SK-N-MC (cell line): Measurements from ENCODE around the gene UGGT2.

ENCODE experiments used
- DNase-seq: peaks from one replicate; pipeline ENCODE4 v3.0.0-alpha.2; 2011; ENCODE audit warnings: low read depth, low spot score
- H3K27ac ChIP-seq: fragments of 200-600 bp; sonication (generic); 2 replicates; pipeline ENCODE4 v1.5.1; 2016; ENCODE audit warnings: mixed run types
- H3K36me3 ChIP-seq: fragments of 200-600 bp; sonication (generic); 2 replicates; pipeline ENCODE4 v1.6.1; 2017; ENCODE audit warnings: antibody characterized with exemption, low read length, mixed read lengths; ENCODE audit not compliant: insufficient read depth
- H3K4me3 ChIP-seq: fragments of 200-600 bp; sonication (generic); 2 replicates; pipeline ENCODE4 v1.5.1; 2016
- H3K9ac ChIP-seq: fragments of 200-600 bp; sonication (generic); 2 replicates; pipeline ENCODE4 v1.8.0; 2017; ENCODE audit warnings: mixed run types, mixed read lengths; ENCODE audit not compliant: insufficient read length
- H3K9me3 ChIP-seq: fragments of 200-600 bp; sonication (generic); 2 replicates; pipeline ENCODE4 v1.6.1; 2017; ENCODE audit warnings: low read depth, mild to moderate bottlenecking, antibody characterized with exemption, low read length, moderate library complexity, mixed read lengths
- EZH2 ChIP-seq: fragments of 200-600 bp; sonication (generic); IDR thresholded peaks from one replicate; pipeline ENCODE4 v1.6.1; 2017; ENCODE audit warnings: antibody characterized with exemption
- FOXP2 ChIP-seq: optimal IDR thresholded peaks from 2 replicates; pipeline ENCODE3; 2011; ENCODE audit warnings: mild to moderate bottlenecking, moderate library complexity; ENCODE audit not compliant: insufficient read depth; ENCODE audit errors: extremely low read length, control extremely low read depth
- POLR2AphosphoS5 ChIP-seq: IDR thresholded peaks from 2 replicates; pipeline ENCODE4 v1.6.1; 2012; ENCODE audit warnings: mild to moderate bottlenecking, low read depth, low read length, borderline replicate concordance

UGGT2 gene

GRCh38 chr13:96086736-96087135, 33.5 kb upstream of the UGGT2 start:
- Histone ChIP-seq H3K4me3 (no peak overlapping the region), H3K36me3 (no peaks in the 10 kb centered on the region), H3K9ac (no peak overlapping the region), H3K9me3 (no peaks in the 10 kb centered on the region), H3K27ac (no peak overlapping the region)
- TF ChIP-seq POLR2AphosphoS5 (no peak), FOXP2 (no peak), EZH2 (no peak)
- no peak for DNase-seq

GRCh38 chr13:96082640-96083039, 29.4 kb upstream of the UGGT2 start:
- H3K9ac ChIP-seq, result no peak overlapping the region
- H3K27ac ChIP-seq, result no peak overlapping the region
- H3K9me3 ChIP-seq, result no peaks in the 10 kb centered on the region
- H3K36me3 ChIP-seq, result no peaks in the 10 kb centered on the region
- H3K4me3 ChIP-seq, result no peak overlapping the region
- TF ChIP-seq EZH2, result no peak
- TF ChIP-seq POLR2AphosphoS5, result no peak
- TF ChIP-seq FOXP2, result no peak
- DNase-seq, result no peak

- Histone ChIP-seq H3K36me3 (no peaks in the 10 kb centered on the region), H3K4me3 (no peak overlapping the region), H3K9me3 (no peaks in the 10 kb centered on the region), H3K27ac (no peak overlapping the region), H3K9ac (no peak overlapping the region)
- no peak for DNase-seq
- TF ChIP-seq EZH2 (no peak), FOXP2 (no peak), POLR2AphosphoS5 (no peak)
Measured at GRCh38 chr13:96081888-96082287, 28.7 kb upstream of the UGGT2 start.

- Histone ChIP-seq H3K9ac (no peak overlapping the region), H3K27ac (no peak overlapping the region), H3K9me3 (no peaks in the 10 kb centered on the region), H3K4me3 (no peak overlapping the region), H3K36me3 (no peaks in the 10 kb centered on the region)
- no peak for DNase-seq
- TF ChIP-seq POLR2AphosphoS5, result no peak
- TF ChIP-seq EZH2, result no peak
- no peak for TF ChIP-seq FOXP2
Measured at GRCh38 chr13:96080676-96081075, 27.5 kb upstream of the UGGT2 start.

GRCh38 chr13:96075953-96076543, 22.8 kb upstream of the UGGT2 start:
- TF ChIP-seq POLR2AphosphoS5 (no peak), EZH2 (no peak), FOXP2 (no peak)
- Histone ChIP-seq H3K4me3 (no peak overlapping the region), H3K9ac (no peak overlapping the region), H3K27ac (no peak overlapping the region), H3K36me3 (no peaks in the 10 kb centered on the region), H3K9me3 (no peaks in the 10 kb centered on the region)
- DNase-seq, result no peak

GRCh38 chr13:96072392-96072791, 19.2 kb upstream of the UGGT2 start:
- Histone ChIP-seq H3K27ac (no peak overlapping the region), H3K4me3 (no peak overlapping the region), H3K36me3 (no peaks in the 10 kb centered on the region), H3K9me3 (no peaks in the 10 kb centered on the region), H3K9ac (no peak overlapping the region)
- DNase-seq, result no peak
- TF ChIP-seq POLR2AphosphoS5 (no peak), FOXP2 (no peak), EZH2 (no peak)

GRCh38 chr13:96071504-96071903, 18.3 kb upstream of the UGGT2 start:
- no peak overlapping the region for H3K9ac ChIP-seq
- no peak for DNase-seq
- H3K27ac ChIP-seq, result no peak overlapping the region
- H3K36me3 ChIP-seq, result no peaks in the 10 kb centered on the region
- no peak overlapping the region for H3K4me3 ChIP-seq
- H3K9me3 ChIP-seq, result no peaks in the 10 kb centered on the region
- TF ChIP-seq EZH2 (no peak), POLR2AphosphoS5 (no peak), FOXP2 (no peak)

GRCh38 chr13:96068729-96069128, 15.5 kb upstream of the UGGT2 start:
- H3K9me3 ChIP-seq, result no peaks in the 10 kb centered on the region
- no peak overlapping the region for H3K4me3 ChIP-seq
- DNase-seq, result no peak
- no peaks in the 10 kb centered on the region for H3K36me3 ChIP-seq
- no peak overlapping the region for H3K27ac ChIP-seq
- H3K9ac ChIP-seq, result no peak overlapping the region
- no peak for TF ChIP-seq EZH2
- no peak for TF ChIP-seq POLR2AphosphoS5
- TF ChIP-seq FOXP2, result no peak

GRCh38 chr13:96065849-96066248, 12.6 kb upstream of the UGGT2 start:
- Histone ChIP-seq H3K4me3 (no peak overlapping the region), H3K27ac (no peak overlapping the region), H3K9ac (no peak overlapping the region), H3K9me3 (no peaks in the 10 kb centered on the region), H3K36me3 (no peaks in the 10 kb centered on the region)
- no peak for DNase-seq
- no peak for TF ChIP-seq POLR2AphosphoS5
- no peak for TF ChIP-seq FOXP2
- no peak for TF ChIP-seq EZH2
